SU-DHL-6 (cell line): ENCODE data around the gene SOX6.

Experiments
- CTCF ChIP-seq: fragments of 200-600 bp; sonication (generic); IDR thresholded peaks from one replicate; pipeline ENCODE4 v1.5.1; 2017; ENCODE audit warnings: antibody characterized with exemption, mild to moderate bottlenecking, low read length, moderate library complexity; ENCODE audit not compliant: insufficient read depth, poor library complexity, severe bottlenecking
- EZH2phosphoT487 ChIP-seq: fragments of 200-600 bp; sonication (generic), shearing (Covaris generic); conservative IDR thresholded peaks from 2 replicates; pipeline ENCODE4 v1.6.1; 2018; ENCODE audit warnings: mild to moderate bottlenecking, antibody characterized with exemption, low read length, moderate library complexity, mixed read lengths

- TF ChIP-seq CTCF = no peak
- TF ChIP-seq EZH2phosphoT487 = no peak
Observed at GRCh38 chr11:16167706-16168487, 188.4 kb downstream of the SOX6 start.
